Measurements from ENCODE around the gene APOBEC3A.

The APOBEC3A gene

DNA sequence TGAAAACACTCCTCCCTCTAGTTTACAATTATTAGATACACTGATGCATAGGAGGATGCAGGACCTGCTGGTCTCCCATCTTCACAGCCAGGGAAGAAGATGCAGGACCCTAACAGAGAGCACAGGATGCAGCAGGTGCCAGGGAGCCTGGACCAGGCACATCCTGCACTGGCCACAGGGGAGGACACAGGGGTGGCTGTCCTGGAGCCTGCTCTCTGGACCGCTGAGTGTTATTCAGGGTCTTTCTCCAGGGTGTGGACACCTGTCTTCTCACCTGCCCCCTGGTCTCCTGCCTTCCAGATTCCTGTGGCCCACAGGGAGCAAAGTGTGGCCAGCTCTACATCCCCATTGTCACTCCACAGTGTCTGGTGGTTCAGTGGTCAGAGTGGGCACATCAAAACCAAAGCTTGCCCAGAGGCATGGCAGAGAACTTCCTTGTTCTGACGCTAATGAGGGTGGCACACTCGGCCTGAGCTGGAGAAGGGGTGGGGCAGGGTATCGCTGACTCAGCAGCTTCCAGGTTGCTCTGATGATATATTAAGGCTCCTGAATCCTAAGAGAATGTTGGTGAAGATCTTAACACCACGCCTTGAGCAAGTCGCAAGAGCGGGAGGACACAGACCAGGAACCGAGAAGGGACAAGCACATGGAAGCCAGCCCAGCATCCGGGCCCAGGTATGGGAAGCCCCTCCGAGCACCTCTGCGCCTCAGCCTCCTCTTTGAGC is at the start of gene APOBEC3A:
APOBEC3A (plus strand) TSS at position 564 of the 725 bp plus-strand sequence; CDS start at position 647, 83 bp downstream.
- no peak for DNase-seq

DNA sequence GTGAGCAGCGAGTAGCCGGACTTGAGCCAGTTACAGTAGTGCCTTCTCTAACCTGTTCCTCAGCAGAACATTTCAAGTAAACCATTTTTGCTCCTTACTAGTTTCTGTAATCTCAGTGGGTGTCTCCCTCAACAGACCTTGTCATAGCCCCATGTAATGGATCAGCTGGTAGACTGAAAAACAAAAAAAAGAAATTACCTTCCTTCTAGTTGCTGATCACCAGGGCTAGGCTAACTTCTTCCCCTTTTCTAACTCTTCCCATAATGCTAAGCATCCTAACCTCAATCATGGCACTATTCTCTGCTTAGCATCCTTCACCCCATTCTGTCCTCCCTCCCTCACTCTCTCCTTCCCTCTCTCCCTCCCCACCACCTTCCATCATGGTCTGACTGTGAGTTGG is 49.6 kb upstream of the APOBEC3A start:
- DNase-seq, result no peak

DNA sequence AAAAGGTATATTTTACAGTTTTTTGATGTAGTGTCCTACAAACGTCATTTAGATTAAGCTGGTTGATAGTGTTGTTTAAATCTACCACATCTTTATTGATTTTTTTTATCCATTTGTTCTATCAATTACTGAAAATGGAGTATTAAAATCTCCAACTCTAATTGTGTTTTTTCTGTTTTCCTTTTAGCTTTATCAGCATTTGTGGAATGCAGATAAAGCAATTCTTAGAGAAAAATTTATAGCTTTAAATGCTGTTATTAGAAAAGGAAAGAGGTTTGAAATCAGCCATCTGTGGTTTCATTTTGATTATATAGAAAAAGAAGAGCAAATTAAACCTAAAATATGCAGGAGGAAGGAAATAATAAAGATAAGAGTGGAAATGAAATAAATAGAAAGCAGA is 46.0 kb upstream of the APOBEC3A start:
- no peak for DNase-seq

DNA sequence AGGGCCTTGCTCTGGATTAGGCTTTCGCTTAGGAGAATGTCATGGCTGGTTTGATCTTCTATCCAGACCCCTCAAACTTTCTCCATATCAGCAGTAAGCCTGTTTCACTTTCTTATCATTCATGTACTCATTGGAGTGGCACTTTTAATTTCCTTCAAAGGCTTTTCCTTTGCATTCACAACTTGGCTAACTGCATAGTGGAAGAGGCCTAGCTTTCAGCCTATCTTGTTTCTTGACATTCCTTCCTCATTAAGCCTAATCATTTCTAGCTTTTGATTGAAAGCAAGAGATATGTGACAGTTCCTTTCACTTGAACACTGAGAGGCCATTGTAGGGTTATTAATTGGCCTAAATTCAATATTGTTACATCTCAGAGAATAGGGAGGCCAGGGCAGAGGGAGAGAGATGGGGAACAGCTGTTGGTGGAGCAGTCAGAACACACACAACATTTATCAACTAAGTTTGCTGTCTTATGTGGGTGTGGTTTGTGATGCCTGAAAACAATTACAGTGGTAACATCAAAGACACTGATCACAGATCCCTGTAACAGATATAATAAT is 37.7 kb upstream of the APOBEC3A start:
- DNase-seq, result no peak

DNA sequence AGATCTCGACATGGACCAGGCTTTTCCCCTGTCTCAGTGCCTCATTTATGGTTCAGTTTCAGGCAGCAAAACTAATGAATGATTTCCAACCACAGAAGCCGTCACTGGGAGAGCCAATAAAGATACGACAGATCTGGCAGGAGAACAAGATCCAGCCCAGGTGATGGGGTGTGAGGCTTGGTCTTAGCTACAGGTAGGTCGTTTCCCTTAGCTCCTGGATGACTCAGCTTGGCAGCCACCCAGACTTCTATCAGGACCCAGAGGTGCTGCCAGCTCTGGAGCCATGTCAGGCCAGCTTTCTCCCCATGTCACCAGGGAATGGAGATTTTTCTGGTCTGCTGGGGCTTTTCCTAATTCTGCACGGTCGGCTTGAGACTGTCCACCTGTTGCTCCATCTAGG is 36.3 kb upstream of the APOBEC3A start:
- no peak for DNase-seq

DNA sequence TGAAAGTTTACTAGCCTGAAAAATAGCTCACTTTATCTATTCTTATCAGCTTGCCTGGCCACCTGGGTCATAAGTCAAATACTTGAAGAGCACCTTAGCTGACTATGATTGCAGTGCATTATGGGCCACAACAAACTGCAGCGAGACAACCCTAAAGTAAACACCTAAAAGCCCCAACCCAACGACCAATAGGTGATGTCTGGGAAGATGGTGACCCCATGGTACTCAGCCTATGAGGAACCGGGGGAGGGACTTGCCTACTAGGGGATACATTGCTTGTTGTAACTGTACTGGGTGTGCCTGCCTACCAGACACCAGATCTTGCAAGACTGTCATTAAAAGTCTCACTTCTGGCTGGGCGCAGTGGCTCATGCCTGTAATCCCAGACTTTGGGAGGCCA is 35.6 kb upstream of the APOBEC3A start:
- no peak for DNase-seq

DNA sequence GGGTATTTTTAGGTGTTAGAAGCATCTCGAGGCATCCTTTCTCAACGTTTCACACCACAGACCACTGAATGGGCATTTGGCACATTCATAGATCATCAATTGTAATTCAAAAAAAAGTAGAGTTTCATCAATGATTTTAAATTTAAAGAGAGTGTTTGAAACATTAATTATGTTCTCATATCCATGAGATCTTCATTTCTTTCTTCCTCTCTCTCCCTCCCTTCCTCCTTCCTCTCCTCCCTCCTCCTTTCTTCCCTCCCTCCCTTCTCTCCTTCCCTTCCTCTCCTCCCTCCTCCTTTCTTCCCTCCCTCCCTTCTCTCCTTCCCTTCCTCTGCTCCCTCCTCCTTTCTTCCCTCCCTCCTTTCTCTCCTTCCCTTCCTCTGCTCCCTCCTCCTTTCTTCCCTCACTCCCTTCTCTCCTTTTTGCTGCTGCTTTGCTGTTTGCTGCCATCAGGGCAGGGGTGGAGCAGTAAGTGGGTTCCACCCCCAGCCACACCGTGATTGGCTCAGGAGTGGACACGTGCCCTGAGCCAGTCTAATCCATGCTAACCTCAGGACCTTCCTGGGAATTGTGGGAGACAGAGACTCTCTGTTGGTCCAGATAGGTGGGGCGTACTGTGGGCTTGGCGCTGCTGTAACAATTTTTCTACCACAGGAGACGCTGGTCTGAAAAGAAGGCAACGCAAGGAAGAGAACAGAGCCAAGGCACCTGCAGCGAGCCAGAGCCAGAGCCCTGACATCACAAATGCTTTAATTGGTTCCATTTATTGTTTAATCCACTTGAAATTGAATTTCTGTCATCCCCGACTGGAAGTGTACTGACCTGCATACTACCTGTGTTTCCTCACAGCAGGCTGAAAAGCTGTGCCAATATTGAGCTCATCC is 33.7 kb upstream of the APOBEC3A start:
- DNase-seq, result peak; percentile 70 to 96

DNA sequence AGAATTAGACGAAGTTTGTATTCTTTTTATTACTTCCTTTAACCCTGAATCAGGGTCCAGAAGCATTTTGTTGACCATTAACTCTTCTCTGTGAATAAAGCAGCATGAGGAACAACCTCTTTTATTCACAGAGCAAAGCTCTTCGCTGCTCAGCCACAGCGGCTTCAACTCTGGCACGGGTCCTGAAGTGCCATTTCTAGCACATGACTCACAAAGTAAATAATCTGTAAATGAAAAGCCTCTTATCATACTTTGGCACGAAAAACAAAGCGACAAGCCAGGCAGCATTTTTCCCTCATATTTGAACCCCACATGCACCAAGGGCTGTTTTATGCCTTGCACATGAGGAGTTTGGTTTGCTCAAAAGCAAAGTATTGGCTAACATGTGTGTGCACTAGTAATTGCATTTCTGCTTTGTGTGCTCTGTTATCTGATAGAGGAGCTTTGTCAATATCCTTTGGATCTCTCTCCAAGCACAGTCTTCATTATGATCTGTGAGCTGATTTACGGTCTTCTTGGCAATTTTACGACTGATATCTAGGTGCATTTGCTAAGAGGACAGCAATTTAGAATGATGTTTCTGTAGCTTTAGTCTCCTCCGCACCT is 33.0 kb upstream of the APOBEC3A start:
- peak in 1 of 2 experiments; percentile 48 for DNase-seq

DNA sequence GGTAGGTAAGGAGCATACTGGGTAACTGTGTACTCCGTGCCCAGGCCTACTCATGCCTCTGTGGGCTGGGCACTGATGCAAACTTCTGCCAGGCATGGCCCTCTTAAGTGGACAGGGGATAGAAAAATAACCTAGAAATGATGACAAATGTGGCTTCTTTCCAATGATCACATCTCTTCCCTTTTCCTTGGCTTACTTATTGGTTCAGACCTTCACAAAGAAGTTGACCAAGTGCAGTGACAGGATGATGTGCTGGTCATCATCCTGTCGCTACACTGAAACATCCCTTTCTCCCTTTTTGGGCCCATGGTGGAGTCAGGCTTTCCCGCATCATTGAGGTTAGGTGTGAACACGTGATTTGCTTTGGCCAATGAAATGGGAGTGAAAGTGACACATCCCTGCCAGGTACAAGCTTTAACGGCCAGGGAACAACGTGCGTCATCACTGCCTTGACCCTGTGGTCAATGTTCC is 31.8 kb upstream of the APOBEC3A start:
- no peak for DNase-seq

DNA sequence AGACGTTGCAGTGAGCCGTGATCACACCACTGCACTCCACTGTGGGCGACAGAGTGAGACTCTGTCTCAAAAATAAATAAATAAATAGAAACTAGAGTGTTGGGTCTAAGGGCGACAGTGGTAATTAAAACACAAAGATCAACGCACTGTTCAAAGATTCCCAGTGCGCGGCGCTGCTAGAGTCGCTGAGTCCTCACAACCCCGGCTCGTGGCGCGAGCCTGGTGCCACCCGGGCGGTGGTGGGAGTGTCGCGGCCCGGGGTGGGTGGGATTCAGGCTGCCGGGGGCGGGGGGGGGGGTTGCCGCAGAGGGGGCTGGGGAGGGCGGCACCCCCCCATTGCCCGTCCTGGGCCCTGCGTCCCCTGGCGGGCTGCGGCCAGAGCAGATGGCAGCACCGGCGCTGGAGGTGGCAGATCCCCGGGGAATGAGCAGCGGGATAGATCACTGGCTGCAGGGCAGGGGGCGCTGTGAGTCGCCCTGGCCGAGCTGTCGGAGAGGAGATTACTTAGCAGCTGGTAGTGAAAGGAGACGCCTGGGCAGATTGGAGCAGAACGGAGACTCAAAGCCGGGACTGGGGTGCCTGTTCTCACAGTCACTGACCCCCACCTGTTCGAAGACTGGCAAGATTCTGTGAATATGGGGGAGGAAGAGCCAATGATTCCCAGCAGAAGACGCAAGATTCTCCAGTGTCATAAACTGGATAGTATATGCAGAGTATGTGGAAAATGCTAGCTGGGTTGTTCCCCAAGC is 30.2 kb upstream of the APOBEC3A start:
- no peak for DNase-seq

DNA sequence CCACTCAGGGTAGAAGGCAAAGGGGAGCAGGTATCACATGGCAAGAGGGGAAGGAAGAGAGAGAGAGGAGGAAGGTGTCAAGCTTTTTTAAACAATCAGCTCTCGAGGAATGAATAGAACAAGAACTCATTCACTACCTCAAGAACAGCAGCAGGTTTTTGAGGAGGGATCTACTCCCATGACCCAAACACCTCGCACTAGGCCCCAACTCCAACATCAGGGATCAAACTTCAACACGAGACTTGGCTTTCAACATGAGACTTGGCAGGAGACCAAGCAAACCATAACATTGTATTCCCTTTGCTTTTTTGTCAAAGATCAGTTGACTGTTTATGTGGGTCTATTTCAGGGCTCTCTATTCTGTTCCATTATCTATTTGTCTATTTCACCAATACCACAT is 26.9 kb upstream of the APOBEC3A start:
- no peak for DNase-seq

DNA sequence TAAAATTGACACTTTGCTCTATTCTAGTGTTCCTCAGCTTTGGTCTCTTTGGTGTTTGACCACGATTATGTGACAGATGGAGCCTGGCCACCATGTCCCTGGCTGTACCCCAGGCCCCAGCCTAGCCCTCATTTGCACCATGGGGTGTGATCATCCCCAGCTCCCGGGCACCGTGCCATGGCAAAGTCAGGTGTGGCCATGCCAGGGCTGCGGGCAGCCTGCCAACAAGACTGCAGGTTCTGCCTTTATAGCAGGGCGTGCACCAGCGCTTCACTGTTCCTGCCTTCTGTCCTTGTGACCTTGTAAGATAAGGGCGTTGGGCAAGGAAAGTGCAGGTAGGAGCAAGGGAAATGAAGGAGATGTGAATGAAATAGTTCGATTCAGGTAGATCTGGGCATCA is 22.4 kb upstream of the APOBEC3A start:
- peak; percentile 82 to 91 for DNase-seq

DNA sequence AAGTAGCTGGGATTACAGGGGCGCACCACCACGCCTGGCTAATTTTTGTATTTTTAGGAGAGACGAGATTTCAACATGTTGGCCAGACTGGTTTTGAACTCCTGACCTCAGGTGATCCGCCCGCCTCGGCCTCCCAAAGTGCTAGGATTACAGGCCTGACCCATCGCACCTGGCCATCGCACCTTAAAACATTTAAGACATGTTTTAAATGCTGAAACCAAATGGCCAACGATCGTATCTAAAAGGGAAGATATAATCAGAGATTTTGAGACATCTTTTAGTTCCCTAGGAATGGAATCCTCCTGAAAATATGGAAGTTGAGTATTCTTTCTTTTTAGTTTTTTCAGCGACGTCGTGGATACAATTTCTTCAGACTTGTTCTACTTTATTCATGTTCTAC is 21.8 kb upstream of the APOBEC3A start:
- no peak for DNase-seq

DNA sequence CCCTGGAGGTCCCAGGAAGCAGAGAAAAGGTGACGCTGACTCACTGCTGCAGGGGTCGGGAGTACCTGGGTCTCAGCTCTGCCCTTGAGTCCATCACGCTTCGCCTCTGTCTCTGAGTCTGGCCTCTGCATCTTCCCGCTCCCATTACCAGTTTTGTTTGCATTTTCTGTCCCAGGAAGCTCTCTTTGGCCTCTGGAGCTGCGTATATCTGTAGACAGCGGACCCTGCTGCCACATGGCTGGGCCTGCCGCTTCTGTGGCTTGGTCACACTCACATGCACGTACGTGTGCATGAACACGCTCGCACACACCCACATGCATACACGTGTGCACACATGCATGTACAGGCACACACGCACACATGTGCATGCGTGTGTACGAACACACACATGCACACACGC is 20.8 kb upstream of the APOBEC3A start:
- no peak for DNase-seq

DNA sequence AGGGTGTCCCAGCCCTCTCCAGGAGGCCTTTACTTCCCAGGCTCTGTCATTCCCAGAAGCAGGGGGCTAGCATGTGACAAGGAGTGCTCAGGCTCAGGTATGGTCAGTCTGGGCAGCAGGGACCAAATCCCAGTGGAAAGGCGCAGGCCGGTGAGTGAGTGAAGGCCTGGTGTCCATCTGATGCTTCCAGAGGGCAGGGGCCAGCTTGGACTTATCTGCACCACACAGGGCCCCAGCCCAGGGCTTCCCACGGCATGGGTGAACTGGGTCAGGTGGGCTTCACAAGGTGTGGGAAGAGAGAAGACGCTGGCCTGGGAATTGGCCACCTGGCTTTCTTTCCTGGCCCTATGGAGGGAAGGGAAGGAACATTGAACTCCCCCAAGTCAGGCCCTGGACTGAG is 20.4 kb upstream of the APOBEC3A start:
- no peak for DNase-seq

DNA sequence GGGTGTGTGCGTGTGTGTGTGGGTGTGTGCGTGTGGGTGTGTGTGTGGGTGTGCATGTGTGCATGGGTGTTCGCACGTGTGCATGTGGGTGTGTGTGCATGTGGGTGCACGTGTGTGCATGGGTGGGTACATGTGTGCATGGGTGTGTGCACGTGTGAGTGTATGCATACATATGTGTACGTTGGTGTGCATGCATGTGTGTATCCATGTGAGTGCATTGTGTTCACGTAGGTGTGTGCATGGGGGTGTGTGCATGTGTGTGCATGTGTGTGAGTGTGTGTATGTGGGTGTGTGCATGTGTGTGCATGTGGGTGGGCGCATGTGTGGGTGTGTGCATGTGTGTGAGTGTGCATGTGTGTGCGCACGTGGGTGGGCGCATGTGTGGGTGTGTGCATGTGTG is 19.9 kb upstream of the APOBEC3A start:
- DNase-seq, result no peak

DNA sequence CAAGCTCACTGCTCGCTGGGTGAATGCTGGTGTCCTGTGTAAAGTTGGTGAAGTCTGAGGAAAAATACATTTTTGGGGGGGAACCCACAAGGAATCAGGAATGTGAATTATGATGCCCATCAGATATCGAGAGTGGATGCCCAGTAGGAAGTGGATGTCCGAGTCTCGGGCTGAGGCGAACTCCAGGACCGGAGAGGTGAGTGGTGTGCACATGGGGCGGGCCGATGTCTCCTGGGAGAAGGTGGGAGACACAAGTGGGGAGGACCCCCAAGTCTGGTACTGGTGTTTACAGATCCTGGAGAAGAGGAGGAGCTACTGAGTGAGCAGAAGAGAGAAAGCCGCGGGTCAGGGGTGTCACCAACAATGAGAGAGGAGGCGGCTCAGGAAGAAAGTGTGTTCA is 19.2 kb upstream of the APOBEC3A start:
- no peak for DNase-seq

DNA sequence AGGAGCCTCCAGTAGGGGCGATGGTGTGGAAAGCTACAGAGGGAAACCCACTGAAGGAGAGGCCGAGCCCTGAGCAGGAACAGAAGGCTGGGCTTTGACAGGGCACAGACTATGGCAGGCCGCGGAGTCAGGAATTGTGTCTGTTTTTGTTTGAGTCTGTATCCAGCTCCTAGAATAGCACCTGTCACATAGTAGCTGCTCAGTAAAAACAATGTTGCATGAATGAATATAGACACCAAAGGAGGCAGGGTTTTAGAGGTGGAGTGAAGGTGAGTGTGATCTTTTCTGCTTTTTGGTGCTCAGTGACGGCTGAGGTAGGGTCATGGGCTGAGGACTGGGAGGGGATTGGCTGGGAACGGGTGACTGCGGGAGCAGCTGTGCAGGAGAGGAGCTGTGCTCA is 18.5 kb upstream of the APOBEC3A start:
- no peak for DNase-seq

DNA sequence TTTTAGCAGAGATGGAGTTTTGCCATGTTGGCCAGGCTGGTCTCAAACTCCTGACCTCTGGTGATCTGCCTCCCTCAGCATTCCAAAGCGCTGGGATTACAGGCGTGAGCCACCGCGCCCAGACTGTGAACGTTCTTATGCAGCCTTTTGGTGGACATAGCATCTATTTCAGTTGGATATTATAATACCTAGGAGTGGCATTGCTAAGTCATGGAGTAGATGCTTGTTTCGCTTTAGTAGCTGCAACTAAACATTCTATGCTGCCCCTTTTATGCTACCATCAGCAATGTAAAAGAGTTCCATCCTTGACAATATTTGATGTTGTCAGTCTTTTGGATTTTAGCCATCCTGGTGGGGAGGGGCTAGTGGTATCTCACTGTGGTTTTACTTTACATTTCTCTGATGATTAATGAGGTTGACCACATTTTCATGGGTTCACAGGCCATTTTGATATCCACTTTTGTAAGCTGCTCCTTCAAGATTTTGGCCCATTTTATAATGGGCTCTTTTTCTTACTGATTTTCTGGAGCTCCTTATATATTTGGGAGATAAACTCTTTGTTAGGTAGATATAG is 16.5 kb upstream of the APOBEC3A start:
- DNase-seq, result no peak

DNA sequence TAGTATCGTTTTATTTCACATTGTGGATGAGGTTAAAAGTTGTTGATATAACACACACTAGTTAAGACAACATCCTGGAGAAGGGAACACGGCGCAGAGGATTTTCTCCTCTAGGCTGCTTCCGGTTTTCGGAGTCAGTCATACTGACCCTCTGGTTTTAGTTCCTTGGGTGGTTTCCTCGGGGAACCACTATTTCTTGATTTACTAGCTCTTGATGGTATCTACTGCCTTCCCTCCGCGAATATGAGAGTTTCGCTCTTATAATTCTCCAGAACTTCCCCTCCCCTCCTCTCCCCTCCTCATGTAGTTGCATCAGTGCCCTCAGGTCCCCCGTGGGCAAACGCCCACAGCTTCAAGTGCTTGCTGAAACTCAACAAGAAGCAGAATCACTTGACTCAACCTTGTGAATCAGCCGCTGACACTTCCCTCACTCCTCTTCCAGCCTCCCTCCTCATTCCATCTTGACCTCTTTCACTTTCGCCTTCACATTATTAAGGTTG is 15.9 kb upstream of the APOBEC3A start:
- no peak for DNase-seq

DNA sequence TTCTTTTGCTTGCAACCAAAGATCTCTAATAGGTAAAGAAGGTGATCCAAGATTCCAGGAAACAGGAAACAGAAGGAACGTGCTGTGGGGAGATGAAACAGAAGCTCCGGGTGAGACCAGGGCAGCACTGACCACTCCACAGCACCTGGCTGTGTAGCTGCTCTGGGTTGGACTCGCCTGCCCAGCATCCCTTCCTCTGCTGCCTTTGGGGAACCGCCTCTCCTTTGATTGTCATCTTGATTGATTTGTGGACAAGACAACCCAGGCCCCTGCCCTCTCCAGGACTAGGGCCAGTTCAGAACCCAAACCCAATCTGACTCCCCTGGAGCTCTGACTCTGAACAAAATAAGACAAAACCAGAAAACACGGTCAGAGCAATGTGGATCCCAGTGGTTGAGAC is 14.7 kb upstream of the APOBEC3A start:
- no peak for DNase-seq

DNA sequence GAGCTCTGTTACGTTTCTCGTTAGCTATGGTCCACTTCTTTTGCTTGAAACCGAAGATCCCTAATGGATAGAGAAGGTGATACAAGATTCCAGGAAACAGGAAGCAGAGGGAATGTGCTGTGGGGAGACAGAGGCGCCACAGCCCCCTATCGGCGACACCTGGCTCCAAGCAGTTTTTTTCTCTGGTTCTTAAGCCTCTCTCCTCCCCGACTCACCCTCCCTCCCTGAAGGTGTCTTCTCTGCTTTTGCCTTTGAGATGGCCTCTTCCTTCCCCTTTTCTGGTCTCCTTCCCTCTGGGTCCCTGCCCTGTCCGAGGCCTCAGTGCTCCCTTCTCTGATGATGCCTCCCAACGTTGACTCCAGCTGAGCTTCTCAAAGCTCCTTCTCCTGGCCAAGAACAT is 14.2 kb upstream of the APOBEC3A start:
- no peak for DNase-seq
